Muscle of back (tissue), 11 donors: ENCODE data around the gene WDR11. TPM values are rescaled to one million over a fixed set of nuclear protein-coding genes. Genes with fewer than 3 reads are reported as not detected.

ENCODE experiments used
- DNase-seq, 3 donors: peaks; one replicate each; pipeline versions ENCODE4 v3.0.0 to v3.0.0-alpha.2; 2013
- polyA plus RNA-seq, 10 donors: library from polyadenylated mRNA; unstranded; fragments of 120-200 nt; gene quantifications; one replicate each; pipeline ENCODE4 v1.2.1, GENCODE V29; 2013; ENCODE audit not compliant: insufficient read length in 10 of 10

Gene WDR11
- polyA plus RNA-seq, 10 donors = 21.3 to 47.6 (median 29.0) TPM

- DNase-seq = no peak
These were observed 90.3 kb downstream of the WDR11 start for GRCh38 chr10:120941501-120941900.

- DNase-seq = peak; percentile 63 to 89 (median 83)
These were observed 91.7 kb downstream of the WDR11 start for GRCh38 chr10:120942806-120943413.

GRCh38 chr10:120943542-120943941, 92.4 kb downstream of the WDR11 start:
- no peak for DNase-seq

- no peak for DNase-seq
These were observed 93.5 kb downstream of the WDR11 start for GRCh38 chr10:120944586-120945125.

- DNase-seq = no peak
These were observed 94.0 kb downstream of the WDR11 start for GRCh38 chr10:120945182-120945581.

- no peak for DNase-seq
These were observed 94.7 kb downstream of the WDR11 start for GRCh38 chr10:120945801-120946302.

- DNase-seq = no peak
These were observed 95.3 kb downstream of the WDR11 start for GRCh38 chr10:120946497-120946896.

GRCh38 chr10:120948889-120949608, 97.9 kb downstream of the WDR11 start:
- DNase-seq = peak; percentile 56 to 91 (median 75)

GRCh38 chr10:120949609-120950031, 98.5 kb downstream of the WDR11 start:
- no peak for DNase-seq

GRCh38 chr10:120950051-120950561, 98.9 kb downstream of the WDR11 start:
- DNase-seq = peak in 1 of 3 donors; percentile 41

GRCh38 chr10:120951288-120951687, 100.1 kb downstream of the WDR11 start:
- no peak for DNase-seq

- no peak for DNase-seq
These were observed 102.7 kb downstream of the WDR11 start for GRCh38 chr10:120953897-120954296.
